ENCODE results near the gene TLE5.

TLE5 gene

GRCh38 chr19:3061182-3062161, 823 bp downstream of the TLE5 start:
- Mint-ChIP-seq H3K36me3 (peaks cover 36% of the 10 kb centered on the region), H3K4me1 (peaks cover 53% of the 10 kb centered on the region)

GRCh38 chr19:3060857-3061181, 1.5 kb downstream of the TLE5 start:
- Mint-ChIP-seq H3K9me3 (no peaks in the 10 kb centered on the region), H3K27me3 (no peaks in the 10 kb centered on the region), H3K4me1 (peaks cover 53% of the 10 kb centered on the region), H3K4me3 (peak overlapping the region; percentile 95), H3K27ac (peak overlapping the region; percentile 97), H3K36me3 (peaks cover 38% of the 10 kb centered on the region)
- DNase-seq: no peak
- CTCF ChIA-PET: interaction anchor here (0.7 to 4.1 kb wide), 3 partner anchors 27 to 98 kb away, joined by 3 to 13 read pairs (median 7); no protein-coding TSS in a partner anchor

More at GRCh38 chr19:3061182-3062161, 823 bp downstream of the TLE5 start:
- DNase-seq: peak; percentile 87
- Mint-ChIP-seq H3K4me3 (peak overlapping the region; percentile 95), H3K27ac (peak overlapping the region; percentile 97), H3K27me3 (no peaks in the 10 kb centered on the region), H3K9me3 (no peaks in the 10 kb centered on the region)
- CTCF ChIA-PET: interaction anchor here (2.0 to 4.1 kb wide), 2 partner anchors 42 to 99 kb away, joined by 7 to 13 read pairs; no protein-coding TSS in a partner anchor

GRCh38 chr19:3059653-3060052, 2.6 kb downstream of the TLE5 start:
- no peaks in the 10 kb centered on the region for H3K9me3 Mint-ChIP-seq
- CTCF ChIA-PET: interaction anchor here (1.0 to 4.1 kb wide), 3 partner anchors 16 to 97 kb away, joined by 4 to 13 read pairs (median 7); no protein-coding TSS in a partner anchor
- peaks cover 63% of the 10 kb centered on the region for H3K4me1 Mint-ChIP-seq
- H3K4me3 Mint-ChIP-seq: peak overlapping the region; percentile 95
- no peaks in the 10 kb centered on the region for H3K27me3 Mint-ChIP-seq
- DNase-seq: no peak
- H3K36me3 Mint-ChIP-seq: peaks cover 46% of the 10 kb centered on the region
- H3K27ac Mint-ChIP-seq: peak overlapping the region; percentile 97

DNA sequence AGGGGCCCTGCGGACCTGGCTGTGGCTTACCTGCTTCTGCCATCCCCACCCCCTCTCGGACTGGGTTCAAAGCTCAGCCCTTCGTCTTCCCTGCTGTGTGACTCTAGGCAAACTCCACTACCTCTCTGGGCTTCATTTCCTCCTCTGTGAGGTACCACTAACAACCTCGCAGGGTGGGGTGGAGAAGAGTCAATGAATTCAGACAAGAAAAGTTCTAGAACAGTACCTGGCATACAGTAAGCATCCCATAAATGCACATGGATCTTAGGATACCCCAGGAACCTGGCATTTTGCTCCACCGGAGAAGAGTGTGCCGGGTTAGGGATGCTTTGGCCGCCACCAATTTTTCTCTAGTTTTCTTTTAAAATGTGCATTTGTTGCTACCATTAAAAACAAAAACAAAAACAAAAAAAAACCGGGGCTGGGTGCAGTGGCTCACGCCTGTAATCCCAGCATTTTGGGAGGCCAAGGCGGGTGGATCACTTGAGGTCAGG, 3.4 kb downstream of the TLE5 start:
- H3K27me3 Mint-ChIP-seq: no peaks in the 10 kb centered on the region
- H3K9me3 Mint-ChIP-seq: no peaks in the 10 kb centered on the region
- peaks cover 65% of the 10 kb centered on the region for H3K4me1 Mint-ChIP-seq
- peak overlapping the region; percentile 45 for H3K27ac Mint-ChIP-seq
- no peak for DNase-seq
- CTCF ChIA-PET: interaction anchor here (4.1 kb wide), 1 partner anchor 45 kb away, joined by 13 read pairs; no protein-coding TSS in a partner anchor
- peaks cover 53% of the 10 kb centered on the region for H3K36me3 Mint-ChIP-seq
- peak overlapping the region; percentile 95 for H3K4me3 Mint-ChIP-seq

DNA sequence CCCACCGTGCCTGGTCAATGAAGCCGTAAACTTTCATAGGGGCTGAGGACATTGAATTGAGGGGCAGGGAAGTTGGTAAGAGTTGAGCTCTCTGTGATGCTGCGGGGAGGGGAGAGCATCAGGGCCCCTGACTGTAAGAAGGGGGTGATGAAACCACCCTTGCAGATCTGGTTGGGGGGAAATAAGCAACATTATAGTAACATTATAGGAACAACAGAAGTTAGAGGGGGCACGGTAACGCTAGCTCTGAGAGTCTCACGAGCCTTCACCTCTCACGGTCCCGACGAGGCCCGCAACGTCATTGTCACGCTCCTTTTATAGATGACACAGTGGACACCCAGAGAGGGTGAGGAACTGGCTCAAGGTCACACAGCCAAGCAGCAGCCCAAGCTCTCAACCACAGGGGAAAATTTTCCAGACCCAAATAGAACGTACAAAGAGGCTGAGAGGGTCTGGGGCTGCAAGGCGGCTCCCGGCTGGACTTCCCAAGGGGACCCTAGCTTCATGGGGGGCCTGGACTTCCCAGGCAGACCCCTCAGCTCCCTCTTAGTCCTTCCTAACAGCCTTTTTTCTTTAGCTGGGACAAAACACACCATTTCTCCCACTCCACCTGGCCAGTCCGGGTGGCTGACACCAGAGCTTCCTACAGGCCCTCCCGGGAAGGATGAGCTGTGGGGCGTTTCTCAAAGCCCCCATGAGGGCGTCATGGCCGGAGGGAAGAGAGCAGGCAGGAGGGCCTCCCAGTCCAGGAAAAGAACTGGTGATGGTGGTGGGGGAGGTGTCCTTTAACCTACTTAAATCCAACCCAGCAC, 4.1 kb downstream of the TLE5 start:
- H3K9me3 Mint-ChIP-seq: no peaks in the 10 kb centered on the region
- no peak for DNase-seq
- H3K4me1 Mint-ChIP-seq: peaks cover 59% of the 10 kb centered on the region
- H3K36me3 Mint-ChIP-seq: peaks cover 55% of the 10 kb centered on the region
- no peaks in the 10 kb centered on the region for H3K27me3 Mint-ChIP-seq
- CTCF ChIA-PET: interaction anchor here (1.0 to 4.1 kb wide), 2 partner anchors 46 to 95 kb away, joined by 3 to 13 read pairs; no protein-coding TSS in a partner anchor
- peak overlapping the region; percentile 76 for H3K27ac Mint-ChIP-seq
- H3K4me3 Mint-ChIP-seq: peak overlapping the region; percentile 95

DNA sequence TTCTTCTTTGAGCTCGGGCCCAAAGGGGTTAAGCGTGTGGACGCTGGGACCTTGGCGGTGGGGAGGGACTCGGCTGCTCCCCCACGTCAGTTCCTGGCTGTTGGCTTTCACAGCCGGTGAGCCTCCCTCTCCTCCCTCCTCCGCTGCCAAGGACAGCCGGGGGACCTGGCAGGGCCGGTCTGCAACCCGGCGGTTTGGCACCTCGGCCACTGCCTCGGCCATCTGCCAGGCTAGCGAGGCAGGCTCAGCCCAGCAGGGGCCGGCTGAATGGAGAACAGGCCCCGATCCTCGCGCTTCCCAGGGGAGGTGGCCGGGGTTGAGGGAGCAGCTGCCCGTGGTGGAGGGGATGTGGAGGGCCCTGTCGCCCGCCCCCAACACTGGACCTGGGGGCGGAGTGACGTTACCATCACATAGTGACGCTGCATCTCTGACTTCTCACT, 5.0 kb downstream of the TLE5 start:
- no peaks in the 10 kb centered on the region for H3K9me3 Mint-ChIP-seq
- peaks cover 54% of the 10 kb centered on the region for H3K4me1 Mint-ChIP-seq
- H3K27me3 Mint-ChIP-seq: no peaks in the 10 kb centered on the region
- CTCF ChIA-PET: interaction anchor here (1.0 to 4.1 kb wide), 2 partner anchors 47 to 94 kb away, joined by 3 to 13 read pairs; no protein-coding TSS in a partner anchor
- peak overlapping the region; percentile 42 for H3K27ac Mint-ChIP-seq
- H3K4me3 Mint-ChIP-seq: no peak overlapping the region
- DNase-seq: no peak
- H3K36me3 Mint-ChIP-seq: peaks cover 56% of the 10 kb centered on the region

GRCh38 chr19:3056417-3057088, 5.7 kb downstream of the TLE5 start:
- H3K27ac Mint-ChIP-seq: peak overlapping the region; percentile 52
- H3K4me3 Mint-ChIP-seq: no peak overlapping the region
- CTCF ChIA-PET: no interaction called here
- H3K27me3 Mint-ChIP-seq: no peaks in the 10 kb centered on the region
- H3K36me3 Mint-ChIP-seq: peaks cover 58% of the 10 kb centered on the region
- H3K9me3 Mint-ChIP-seq: no peaks in the 10 kb centered on the region
- no peak for DNase-seq
- peaks cover 54% of the 10 kb centered on the region for H3K4me1 Mint-ChIP-seq

- DNase-seq: no peak
- Mint-ChIP-seq H3K27ac (no peak overlapping the region), H3K4me3 (no peak overlapping the region), H3K36me3 (peaks cover 56% of the 10 kb centered on the region), H3K4me1 (peaks cover 53% of the 10 kb centered on the region), H3K9me3 (no peaks in the 10 kb centered on the region), H3K27me3 (no peaks in the 10 kb centered on the region)
- CTCF ChIA-PET: no interaction called here
Measured at GRCh38 chr19:3055741-3056416, 6.4 kb downstream of the TLE5 start.

GRCh38 chr19:3054972-3055740, 7.1 kb downstream of the TLE5 start:
- no peak for DNase-seq
- H3K4me3 Mint-ChIP-seq: no peak overlapping the region
- no peaks in the 10 kb centered on the region for H3K9me3 Mint-ChIP-seq
- no peaks in the 10 kb centered on the region for H3K27me3 Mint-ChIP-seq
- peak overlapping the region; percentile 45 for H3K27ac Mint-ChIP-seq
- CTCF ChIA-PET: interaction anchor here (0.6 kb wide), 1 partner anchor 98 kb away, joined by 3 read pairs; no protein-coding TSS in a partner anchor
- H3K4me1 Mint-ChIP-seq: peaks cover 46% of the 10 kb centered on the region
- H3K36me3 Mint-ChIP-seq: peaks cover 50% of the 10 kb centered on the region

DNA sequence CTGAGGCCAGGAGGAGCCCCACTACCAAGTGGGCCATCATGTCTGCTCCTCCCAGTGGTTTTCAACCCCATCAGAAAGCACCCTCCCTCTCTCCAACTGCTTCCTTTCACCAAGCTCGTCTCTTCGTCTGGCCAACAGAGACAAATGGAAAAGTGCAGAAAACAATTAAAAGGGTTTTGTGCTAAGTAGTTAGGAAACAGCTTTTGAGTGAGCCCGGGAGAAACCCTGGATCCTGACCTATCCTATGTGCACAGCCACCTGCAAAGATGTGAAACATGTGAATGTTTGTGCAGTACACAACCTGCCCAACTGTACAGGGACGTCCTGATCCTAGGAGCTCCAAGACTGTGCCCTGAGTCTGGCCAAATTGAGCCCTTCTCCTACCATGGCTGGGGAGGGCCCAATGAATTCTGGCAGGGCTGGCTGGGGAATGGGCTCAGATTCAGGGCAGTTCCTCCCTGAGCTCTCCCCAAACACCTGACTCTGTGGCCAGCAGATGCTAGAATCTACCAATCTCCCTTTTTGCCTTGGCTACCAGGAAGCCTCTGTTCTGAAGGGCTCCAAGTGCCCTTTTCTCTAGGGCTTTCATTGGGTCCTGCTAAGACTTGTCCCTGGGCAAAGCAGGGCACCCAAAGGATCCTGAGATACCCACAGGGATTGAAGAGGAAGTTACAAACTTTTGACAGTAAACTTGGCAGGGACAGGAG, 7.9 kb downstream of the TLE5 start:
- no peak for DNase-seq
- Mint-ChIP-seq H3K27me3 (peaks cover 2% of the 10 kb centered on the region), H3K9me3 (no peaks in the 10 kb centered on the region), H3K4me1 (peaks cover 39% of the 10 kb centered on the region), H3K27ac (peak overlapping the region; percentile 45), H3K36me3 (peaks cover 42% of the 10 kb centered on the region), H3K4me3 (no peak overlapping the region)
- CTCF ChIA-PET: interaction anchor here (0.6 kb wide), 1 partner anchor 98 kb away, joined by 3 read pairs; no protein-coding TSS in a partner anchor

- H3K27me3 Mint-ChIP-seq: peaks cover 9% of the 10 kb centered on the region
- peaks cover 38% of the 10 kb centered on the region for H3K4me1 Mint-ChIP-seq
- H3K27ac Mint-ChIP-seq: no peak overlapping the region
- CTCF ChIA-PET: no interaction called here
- no peaks in the 10 kb centered on the region for H3K9me3 Mint-ChIP-seq
- H3K4me3 Mint-ChIP-seq: no peak overlapping the region
- peaks cover 43% of the 10 kb centered on the region for H3K36me3 Mint-ChIP-seq
- no peak for DNase-seq
Measured at GRCh38 chr19:3053780-3054179, 8.5 kb downstream of the TLE5 start.

DNA sequence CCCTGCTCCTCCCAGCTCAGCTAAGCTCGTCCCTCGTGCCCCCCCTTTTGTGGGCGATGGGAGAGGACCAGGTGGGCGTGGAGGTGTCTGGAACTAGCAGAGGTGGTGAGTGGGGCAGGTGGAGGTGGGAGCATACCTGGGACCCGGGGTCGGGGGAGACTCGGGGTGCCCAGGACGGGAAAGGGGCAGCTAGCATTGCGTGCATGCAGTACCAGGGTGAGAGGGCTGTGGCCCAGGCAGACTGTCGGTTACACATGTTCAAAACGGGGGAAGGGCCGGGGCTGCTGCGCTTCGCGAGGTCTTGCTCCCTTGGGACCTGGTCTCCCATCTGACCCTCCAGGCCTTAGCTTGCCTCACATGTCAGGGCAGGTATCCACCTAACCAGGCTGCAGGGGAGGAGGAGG, 9.1 kb downstream of the TLE5 start:
- DNase-seq: no peak
- H3K27ac Mint-ChIP-seq: no peak overlapping the region
- peaks cover 11% of the 10 kb centered on the region for H3K27me3 Mint-ChIP-seq
- no peaks in the 10 kb centered on the region for H3K9me3 Mint-ChIP-seq
- CTCF ChIA-PET: no interaction called here
- H3K4me3 Mint-ChIP-seq: no peak overlapping the region
- H3K4me1 Mint-ChIP-seq: peaks cover 34% of the 10 kb centered on the region
- peaks cover 37% of the 10 kb centered on the region for H3K36me3 Mint-ChIP-seq
